Bronchial epithelial cell (primary cell): Measurements from ENCODE around the gene HDAC1. TPM values are rescaled to one million over a fixed set of nuclear protein-coding genes. Genes with fewer than 3 reads are reported as not detected.

Experiments used
- DNase-seq: peaks from one replicate; pipeline ENCODE4 v3.0.0-alpha.2; 2010; ENCODE audit warnings: low read depth
- FAIRE-seq: peaks from 2 replicates; lab custom pipeline; 2011; peaks lifted over from hg19 to GRCh38; lab: Jason Lieb, UNC
- H3K27me3 ChIP-seq: 2 replicates; pipeline ENCODE4 v1.5.1; 2011; ENCODE audit warnings: low read length; ENCODE audit not compliant: control insufficient read depth, insufficient read depth
- H3K36me3 ChIP-seq: 2 replicates; pipeline ENCODE4 v1.5.1; 2011; ENCODE audit warnings: low read length; ENCODE audit not compliant: control insufficient read depth, insufficient read depth
- H3K4me3 ChIP-seq: 2 replicates; pipeline ENCODE4 v1.5.1; 2011; ENCODE audit warnings: mild to moderate bottlenecking, low read depth, low read length, control low read depth
- CTCF ChIP-seq: IDR thresholded peaks from 2 replicates; pipeline ENCODE4 v1.5.1; 2011; ENCODE audit warnings: mild to moderate bottlenecking, moderate library complexity, low read length, control low read depth, inconsistent platforms; ENCODE audit not compliant: insufficient read depth, severe bottlenecking
- total RNA-seq: library from RNA; depleted of rRNA; stranded (reverse); fragments of >200 nt; gene quantifications from 2 replicates; pipeline ENCODE4 v1.2.1, GENCODE V29; 2014

Gene HDAC1
- total RNA-seq, 1 donor from 2014 or later, result 83.7 TPM

GRCh38 chr1:32362474-32363313 is 70.8 kb downstream of the HDAC1 start, which contains the start of the genes FAM229A and TSSK3:
Gene FAM229A (minus strand): TSS chr1:32362485. CDS start chr1:32362091, 394 bp downstream.
Gene TSSK3 (plus strand): TSS chr1:32362539. CDS start chr1:32362702, 163 bp downstream.
- Histone ChIP-seq H3K4me3 (peak within 1 kb of the TSS; percentile 40), H3K27me3 (no peaks in the 10 kb centered on the region), H3K36me3 (peaks cover 6% of the 10 kb centered on the region)
- no peak for TF ChIP-seq CTCF
- FAIRE-seq (no peak), DNase-seq (no peak)

- Histone ChIP-seq H3K4me3 (no peak overlapping the region), H3K27me3 (no peaks in the 10 kb centered on the region), H3K36me3 (peaks cover 8% of the 10 kb centered on the region)
- DNase-seq (no peak), FAIRE-seq (no peak)
- TF ChIP-seq CTCF, result no peak
Measured at GRCh38 chr1:32363713-32364112, 71.8 kb downstream of the HDAC1 start.

GRCh38 chr1:32364836-32365235 is 73.0 kb downstream of the HDAC1 start:
- FAIRE-seq (no peak), DNase-seq (no peak)
- Histone ChIP-seq H3K36me3 (peaks cover 11% of the 10 kb centered on the region), H3K27me3 (no peaks in the 10 kb centered on the region), H3K4me3 (no peak overlapping the region)
- no peak for TF ChIP-seq CTCF

- H3K27me3 ChIP-seq, result no peaks in the 10 kb centered on the region
- no peak overlapping the region for H3K4me3 ChIP-seq
- DNase-seq, result no peak
- peaks cover 11% of the 10 kb centered on the region for H3K36me3 ChIP-seq
- no peak for TF ChIP-seq CTCF
- no peak for FAIRE-seq
Measured at GRCh38 chr1:32365445-32365844, 73.6 kb downstream of the HDAC1 start.

- no peak overlapping the region for H3K4me3 ChIP-seq
- no peak for TF ChIP-seq CTCF
- FAIRE-seq (no peak), DNase-seq (no peak)
- no peaks in the 10 kb centered on the region for H3K27me3 ChIP-seq
- peaks cover 12% of the 10 kb centered on the region for H3K36me3 ChIP-seq
Measured at GRCh38 chr1:32367912-32368635, 76.2 kb downstream of the HDAC1 start.
